Activated CD8-positive, alpha-beta memory T cell treated with anti-CD3 and anti-CD28 coated beads, Interleukin-2, amount 50 U/mL, for 4 hours (primary cell): Measurements from ENCODE around the gene ZG16B.
A peak's percentile ranks its signal among the peaks of the same experiment; 100 is the strongest.

Experiments
- DNase-seq: peaks from one replicate; pipeline ENCODE4 v3.0.0-alpha.2; 2020

Gene ZG16B

DNA sequence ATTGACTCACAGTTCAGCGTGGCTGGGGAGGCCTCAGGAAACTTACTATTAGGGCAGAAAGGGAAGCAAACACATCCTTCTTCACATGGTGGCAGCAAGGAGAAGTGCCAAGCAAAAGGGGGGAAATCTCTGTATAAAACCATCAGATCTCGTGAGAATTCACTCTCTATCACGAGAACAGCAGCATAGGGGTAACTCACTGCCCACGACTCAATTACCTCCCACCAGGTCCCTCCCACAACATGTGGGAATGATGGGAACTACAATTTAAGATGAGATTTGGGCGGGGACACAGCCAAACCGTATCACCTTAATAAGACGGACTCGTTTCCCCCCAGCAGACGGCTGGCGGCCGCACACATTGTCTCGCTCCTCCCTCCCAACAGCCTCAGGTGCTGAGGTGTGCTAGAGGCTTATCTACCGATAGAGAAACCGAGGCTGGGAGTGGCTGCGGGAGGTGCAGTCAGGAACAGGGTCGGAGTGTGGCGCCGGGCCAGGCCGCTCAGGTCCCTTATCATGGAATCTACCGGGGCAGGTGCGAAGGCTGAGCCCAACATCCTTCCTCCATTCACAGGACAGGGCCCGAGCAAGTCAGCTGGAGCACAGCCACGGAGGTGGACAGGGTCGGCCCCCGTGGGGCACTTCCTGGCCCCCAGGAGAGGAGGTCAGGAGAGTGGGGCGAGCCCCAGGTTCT lies 4.9 kb upstream of the ZG16B start:
- DNase-seq = no peak

DNA sequence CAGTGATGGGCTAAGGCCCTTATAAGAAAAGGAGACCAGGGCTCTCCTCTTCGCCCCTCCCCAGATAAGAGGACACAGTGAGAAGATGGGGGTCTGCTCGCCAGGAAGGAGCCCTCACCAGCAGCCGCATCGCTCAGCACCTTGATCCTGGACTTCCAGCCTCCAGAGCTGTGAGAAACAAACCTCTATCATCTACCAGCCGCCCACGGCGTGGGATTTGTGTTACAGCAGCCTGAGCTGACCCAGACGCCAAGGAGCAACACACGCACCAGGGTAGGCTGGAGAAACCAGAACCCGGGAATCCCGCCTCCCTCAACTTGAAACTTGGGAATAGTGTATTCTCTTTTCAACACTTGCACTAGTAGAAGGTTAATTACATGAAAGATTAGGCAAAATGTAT lies 4.2 kb upstream of the ZG16B start:
- no peak for DNase-seq

DNA sequence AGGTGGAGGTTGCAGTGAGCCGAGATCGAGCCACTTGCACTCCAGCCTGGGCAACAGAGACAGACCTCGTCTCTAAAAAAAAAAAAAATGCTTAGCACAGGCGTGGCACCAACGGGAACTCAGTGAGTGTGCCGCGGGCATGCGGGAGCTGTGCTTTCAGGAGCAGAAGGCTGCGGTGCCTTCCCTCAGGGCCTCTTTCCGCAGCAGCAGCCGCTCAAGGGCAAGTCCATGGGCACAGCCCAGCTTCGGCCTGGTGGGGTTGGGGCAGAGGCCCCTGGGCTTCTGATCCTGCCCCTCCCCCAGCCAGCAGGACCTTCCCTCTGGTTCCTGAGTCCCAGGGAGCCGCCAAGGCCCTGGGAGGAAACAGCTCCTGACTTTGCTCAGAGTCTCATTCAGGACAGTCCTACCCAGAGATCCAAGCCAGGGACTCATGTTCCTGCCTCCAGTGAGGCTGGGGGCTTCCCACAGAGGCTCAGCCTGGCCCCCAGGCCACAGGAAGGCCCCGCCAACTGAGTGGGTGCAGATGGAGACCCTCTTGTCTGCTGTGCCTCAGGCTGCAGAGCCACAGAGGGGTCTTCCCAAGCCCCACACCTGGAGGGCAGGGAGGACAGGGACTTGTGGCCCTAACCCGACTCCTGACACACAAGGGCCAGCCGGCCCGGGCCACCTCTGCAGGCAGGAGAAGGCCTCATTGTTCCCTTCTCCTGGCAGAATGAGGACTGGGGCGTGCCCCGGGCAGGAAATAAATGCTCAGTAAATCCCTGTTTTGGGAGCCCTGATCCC lies 3.3 kb upstream of the ZG16B start:
- no peak for DNase-seq

DNA sequence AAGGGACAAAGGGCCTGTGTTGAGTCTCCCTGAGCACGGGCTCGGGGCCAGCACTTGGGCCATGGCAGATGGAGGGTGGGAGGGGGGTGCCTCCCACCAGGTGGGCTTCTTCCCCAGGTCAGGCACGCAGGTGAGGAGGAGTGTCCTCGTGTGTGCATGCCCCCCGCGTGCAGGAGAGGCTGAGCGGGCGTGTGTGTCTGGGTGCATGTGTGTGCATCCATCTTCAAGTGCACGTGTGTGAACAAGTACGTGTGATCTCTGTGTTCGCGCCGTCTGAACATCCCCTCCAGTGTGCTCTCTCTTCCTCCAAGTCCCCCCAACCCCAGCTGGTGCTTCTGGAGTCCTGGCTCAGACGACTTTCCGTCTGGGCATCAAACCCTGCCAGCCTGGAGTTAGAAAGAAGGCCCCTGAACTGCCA lies 2.7 kb upstream of the ZG16B start:
- DNase-seq = no peak

DNA sequence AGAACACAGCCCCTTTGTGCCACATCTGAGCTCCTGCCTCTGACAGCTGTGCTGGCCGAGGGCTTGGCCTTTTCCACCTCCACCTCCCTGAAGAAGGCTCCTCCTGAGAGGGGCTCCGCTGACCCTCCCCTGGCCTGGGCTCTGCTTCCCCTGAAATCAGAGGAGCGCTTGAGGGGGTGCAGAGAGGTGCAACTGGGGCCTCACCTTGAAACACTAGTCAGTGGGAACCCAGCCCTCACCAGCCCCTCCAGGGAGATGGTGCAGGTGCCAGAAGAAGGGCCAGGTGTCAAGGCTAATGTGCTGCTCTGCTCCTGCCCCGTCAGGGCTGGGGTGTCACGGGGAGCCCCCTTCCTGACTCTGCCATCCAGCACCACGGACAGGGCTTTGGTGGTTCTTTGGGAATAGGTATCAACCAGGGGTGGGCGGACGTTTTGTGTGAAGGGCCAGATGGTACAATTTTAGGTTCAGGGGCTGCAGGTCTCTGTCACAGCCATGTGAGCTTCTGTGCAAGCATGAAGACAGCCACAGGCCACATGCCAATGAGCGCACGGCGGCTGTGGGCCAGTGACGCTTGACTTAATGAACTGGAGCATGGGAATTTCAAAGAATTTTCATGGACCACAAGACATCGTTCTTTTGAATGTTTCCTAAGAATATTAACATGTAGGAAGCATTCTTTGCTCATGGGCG lies 2.1 kb upstream of the ZG16B start:
- no peak for DNase-seq

DNA sequence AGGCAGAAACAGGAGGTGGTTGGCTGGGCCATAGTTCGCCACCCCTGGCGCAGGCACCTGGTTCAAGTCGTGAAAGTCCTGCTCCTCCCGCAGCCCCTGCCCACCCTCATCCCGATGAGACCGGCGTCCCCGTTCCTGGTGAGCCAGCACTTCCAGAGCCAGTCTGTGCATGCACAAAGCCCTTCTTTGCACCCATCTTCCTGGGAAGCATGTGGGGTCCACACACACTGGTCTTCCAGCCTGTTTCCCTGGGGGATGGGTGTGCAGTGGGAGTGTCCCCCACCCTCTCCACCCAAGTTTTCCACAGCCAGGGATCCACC lies 1.6 kb upstream of the ZG16B start:
- DNase-seq = no peak

DNA sequence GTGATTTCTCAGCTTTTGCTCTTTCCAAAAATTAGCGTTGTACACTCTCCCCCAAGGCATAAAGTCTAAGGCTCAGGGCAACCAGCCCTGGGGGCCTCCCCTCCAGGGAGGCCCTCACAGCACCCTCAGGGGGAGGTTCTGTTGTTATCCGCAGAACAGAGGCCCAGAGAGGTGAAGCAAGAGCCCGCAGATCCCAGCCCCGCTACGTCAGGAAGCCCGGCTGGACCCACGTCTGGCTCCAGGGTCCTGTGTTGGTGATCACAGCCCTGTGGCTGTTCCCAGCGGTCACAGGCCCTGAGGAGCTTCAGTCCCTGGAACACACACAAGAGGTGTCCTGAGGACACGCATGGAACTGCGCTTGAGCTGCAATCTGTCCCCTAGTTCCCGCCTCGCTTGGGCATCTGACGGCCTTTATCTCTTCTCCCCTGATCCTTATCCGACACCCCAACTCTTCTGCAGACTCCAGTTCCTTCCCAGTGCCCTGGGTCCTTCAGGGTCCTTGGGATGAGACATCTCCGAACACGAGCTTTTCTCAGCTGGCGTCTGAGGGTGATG lies 1.1 kb upstream of the ZG16B start:
- no peak for DNase-seq

DNA sequence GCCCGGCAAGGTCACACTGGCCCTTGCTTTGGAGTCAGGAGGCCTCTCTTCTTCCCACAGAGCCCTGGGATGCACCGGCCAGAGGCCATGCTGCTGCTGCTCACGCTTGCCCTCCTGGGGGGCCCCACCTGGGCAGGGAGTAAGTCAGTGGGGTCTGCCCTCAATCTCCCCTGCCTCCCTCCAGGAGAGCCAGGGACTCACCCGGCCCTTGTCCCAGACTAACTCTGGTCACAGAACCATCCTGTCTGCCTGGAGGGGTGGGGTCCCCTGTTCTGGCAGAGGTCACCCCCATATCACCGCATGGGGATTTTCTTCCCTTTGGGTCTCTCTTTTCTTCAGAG lies 222 bp downstream of the ZG16B start:
- no peak for DNase-seq

DNA sequence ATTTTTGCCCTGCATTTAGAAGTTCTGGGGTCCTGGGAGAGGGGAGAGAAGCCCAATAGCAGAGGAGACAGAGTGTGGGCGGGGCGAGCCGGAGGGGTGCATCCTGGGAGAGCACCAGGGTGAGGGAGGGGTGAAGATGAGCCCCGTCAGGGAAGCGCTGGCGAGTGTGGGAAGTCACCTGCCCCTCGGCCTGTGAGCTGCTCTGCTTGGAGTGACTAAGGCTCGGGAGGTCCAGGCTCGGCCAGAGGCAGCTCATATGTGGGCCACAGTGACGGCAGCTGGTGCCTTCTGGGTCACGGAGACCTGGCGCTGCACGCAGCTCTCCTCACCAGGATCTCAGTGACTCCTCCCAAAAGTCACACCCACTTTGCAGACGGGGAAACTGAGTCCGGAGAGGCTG lies 1.1 kb downstream of the ZG16B start:
- DNase-seq = no peak

DNA sequence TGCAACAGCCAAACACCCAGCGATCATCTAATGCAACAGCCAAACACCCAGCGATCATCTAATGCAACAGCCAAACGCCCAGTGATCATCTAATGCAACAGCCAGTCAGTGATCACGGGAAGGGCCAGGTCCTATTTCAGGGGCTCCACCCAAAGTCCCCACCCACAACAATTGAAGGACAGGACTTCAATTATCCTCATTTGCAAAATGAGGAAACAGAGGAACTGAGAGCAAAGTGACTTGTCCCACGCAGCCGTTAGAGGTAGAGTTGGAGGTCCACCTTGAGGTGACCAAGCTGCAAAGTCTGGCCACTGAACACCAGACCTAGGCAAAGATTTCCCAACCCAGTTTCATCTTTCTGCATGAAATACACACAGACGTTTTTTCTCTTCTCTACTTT lies 3.7 kb downstream of the ZG16B start:
- DNase-seq = no peak

DNA sequence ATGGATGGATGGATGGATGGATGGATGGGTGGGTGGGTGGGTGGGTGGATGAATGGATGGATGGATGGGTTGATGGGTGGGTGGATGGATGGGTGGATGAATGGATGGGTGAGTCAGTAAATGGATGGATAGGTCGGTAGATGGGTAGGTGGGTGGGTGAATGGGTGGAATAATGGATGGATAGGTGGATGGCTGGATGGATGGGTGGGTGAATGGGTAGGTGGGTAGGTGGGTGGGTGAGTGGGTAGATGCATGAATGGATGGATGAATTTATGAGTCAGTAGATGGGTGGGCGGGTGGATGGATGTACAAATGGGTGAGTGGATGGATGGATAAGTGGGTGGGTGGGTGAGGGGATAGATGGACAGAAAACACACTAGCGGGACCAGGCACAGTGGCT lies 4.9 kb downstream of the ZG16B start:
- DNase-seq = no peak

DNA sequence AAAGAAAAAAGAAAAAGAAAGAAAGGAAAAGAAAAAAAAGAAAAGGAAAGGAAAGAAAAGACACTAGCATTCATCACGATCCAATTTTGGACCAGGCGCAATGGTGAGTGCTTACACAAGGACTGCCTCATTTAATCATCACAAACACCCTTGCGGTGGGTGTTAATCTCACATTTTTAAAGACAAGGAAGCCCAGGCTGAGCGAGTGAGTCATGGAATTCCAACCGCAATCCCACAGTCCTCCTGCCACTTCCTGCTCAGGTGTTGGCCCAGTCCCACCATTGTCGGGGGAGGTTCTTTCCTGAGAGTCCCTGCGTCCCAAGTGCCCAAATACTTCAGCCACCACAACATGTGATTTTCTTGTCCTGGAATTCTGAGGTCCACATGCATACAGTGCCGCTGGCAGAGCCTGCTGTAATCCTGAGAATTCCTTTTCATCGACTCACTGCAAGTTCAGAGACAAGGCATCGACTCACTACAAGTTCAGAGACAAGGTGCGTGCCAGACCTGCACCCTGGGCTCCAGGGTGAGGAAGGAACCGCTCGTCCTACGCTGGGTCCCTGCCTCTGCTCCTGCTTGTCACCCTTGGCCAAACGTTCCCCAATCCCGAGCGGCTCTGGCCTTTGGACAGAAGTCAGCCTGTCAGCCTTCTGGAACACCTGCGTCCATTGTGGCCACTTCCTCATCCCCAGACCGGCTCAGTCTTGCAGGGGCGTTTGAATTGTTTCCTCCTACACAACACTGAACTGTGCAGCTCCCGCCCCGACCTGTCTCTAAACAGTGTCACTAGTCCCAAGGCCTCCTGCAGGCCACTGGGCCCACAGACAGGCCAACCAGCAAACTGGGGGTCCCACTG lies 5.8 kb downstream of the ZG16B start:
- DNase-seq = no peak

DNA sequence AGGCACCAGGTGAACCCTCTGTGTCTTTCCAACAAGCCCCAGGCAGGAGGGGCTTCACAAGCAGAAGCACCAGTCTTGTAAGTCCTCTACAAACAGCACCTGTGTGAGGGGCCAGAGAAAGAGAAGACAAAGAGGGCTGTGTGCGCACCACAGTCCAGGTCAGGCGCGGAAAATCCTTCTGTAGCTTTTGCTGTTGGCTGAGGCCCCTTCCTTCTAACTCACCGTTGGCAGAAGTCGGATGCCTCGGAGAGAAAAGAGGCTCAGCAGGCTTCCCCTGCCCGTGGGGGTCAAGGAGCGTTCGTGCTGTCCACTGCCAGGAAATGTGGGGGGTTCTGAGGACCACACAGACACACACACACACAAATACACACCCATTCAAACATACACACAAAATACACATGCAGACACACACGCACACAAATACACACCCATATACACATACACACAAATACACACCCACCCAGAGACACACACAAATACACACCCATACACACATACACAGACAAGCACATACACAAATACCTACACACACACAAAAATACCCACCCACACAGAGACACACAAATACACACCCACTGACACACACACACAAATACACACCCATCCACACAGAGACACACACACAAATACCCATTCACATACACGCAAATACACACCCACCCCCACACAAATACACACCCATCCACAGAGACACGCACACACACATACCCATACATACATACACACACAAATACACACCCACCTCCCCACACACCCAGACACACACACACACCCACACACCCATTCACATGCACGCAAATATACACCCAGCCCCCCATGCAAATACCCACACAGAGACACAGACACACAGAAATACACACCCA lies 6.8 kb downstream of the ZG16B start:
- no peak for DNase-seq

DNA sequence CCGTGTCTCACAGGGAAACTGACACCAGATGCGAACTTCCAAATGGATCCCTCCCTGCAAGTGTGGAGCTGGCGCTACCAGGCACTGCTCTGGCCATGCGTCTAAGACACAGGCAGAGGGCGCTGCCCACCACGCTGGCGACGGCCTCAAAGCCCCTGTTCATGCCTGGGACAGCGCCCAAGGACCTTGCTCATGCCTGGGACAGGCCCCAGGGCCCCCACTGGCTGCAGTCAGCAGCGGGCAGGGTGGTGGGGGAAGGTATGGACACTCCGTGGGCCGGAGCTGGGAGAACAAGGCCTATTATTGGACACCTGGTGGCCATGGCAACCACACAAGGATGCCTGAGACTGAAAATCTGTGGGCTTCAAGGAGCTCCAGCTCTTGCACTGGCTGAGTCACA lies 8.8 kb downstream of the ZG16B start:
- peak; percentile 62 for DNase-seq

DNA sequence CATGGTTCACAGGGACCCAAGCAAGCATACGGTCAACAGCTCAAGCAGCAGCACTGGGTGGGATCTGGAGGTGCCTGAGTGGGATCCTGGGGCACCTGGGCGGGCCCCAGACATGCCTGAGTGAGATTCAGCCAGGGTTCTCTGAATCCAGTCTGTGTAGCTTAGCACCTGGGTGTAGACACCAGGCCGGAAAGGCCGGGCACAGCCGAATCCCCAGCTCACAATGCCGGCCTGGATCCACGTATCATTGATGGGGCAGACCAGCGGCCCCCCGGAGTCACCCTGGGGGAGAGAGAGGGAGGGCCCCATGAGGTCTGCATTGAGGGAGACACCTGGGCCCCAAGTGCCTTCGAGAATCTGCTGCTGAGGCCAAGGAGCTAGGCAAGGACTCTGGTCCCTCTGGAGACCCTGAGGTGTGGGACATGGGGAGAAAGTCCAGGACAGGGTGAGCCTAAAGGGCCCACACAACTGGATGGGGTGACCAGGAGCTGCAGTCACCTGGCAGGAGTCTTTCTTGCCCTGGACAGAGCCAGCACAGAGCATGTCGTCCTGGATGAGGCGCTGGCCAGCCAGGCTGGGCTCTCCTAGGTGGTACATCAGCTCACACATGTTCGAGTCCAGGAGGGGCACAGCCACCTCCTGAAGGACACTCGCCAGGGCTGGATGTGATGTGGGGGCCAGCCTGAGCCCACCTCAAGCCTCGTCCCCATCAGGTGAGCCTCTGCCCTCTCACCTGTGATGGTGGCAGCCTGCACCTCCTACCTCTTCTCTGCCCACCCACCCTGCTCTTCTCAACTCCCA lies 9.7 kb downstream of the ZG16B start:
- no peak for DNase-seq

DNA sequence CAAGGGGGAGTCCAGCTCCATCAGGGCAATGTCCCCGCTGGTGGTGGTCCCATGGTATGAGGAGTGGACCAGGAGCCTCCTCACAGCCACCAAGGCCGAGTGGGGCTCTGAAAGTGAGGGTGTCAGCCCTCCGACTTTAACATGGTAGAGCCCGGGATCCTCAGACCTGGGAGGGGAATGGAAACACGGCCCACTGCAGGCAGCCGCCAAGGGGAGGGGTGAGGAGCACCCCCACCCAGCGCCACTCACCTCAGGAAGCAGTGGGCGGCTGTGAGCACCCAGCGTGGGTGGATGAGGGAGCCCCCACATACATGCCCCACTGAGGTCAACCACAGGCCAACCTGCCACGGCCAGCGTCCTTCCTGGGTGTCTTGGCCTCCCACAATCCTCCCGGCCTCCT lies 10.8 kb downstream of the ZG16B start:
- no peak for DNase-seq

DNA sequence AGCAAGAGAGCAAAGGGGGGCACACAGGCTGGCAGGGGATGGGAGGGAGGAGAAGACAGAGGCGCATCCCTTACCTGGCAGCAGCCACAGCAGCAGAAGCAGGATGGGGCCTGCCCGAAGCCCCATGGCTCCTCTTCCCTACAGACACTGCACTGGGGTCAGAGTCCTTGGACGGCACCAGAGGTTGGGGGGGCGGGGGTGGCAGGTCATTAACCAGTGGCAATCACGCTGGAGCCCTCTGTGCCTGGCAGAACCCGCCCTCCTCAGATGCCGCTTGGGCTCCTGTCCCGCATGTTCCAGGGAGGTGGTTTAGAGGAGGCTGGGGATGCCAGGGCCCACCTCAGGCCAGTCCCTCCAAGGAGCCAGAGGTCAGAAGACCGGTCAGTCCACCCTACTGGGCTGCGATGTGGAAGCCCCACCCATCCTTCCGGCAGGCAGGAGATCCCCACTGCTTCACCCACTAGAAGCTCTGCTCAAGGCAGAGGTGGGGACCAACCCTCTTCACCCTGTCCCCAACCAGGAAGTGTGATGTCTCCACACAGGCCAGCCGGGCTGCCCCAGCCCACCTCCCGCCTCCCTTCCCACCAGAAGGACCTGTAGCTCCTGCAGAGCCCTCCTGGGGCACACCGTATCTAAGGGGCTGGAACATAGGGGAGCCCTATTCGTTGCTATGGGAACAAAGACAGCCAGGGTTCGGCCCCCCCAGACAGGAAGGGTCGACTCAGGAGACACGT lies 11.7 kb downstream of the ZG16B start:
- DNase-seq = no peak

DNA sequence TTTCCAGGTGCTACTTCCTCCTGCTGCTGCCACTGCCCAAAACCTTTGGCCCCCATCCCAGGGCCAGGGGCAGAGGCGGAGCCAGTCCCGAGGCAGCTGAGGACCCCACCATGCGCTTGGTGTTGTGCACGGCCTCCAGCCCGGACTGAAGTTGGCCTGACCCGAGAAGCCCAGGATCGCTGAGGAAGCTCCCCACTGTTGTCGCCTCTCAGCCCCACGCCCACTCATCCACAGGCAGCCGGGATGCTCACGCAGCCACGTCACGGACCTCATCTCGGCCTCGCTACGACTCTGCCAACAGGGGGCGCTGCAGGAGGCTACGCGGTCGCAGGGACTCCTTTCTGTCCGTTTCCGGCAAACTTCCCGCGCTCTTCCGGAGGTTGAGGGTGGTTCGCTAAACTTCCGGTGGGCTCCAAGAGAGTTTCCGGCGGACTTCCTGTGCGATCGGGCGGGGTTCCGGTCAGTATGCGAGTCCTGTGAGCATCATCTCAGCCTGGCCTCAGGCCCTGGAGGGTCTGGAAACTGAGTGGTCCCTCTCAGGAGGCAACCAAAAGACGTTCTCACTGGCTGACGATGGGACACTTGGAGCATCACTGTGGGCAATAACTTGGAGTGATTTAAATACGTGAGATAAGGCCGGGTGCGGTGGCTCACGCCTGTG lies 12.4 kb downstream of the ZG16B start:
- peak; percentile 67 for DNase-seq

DNA sequence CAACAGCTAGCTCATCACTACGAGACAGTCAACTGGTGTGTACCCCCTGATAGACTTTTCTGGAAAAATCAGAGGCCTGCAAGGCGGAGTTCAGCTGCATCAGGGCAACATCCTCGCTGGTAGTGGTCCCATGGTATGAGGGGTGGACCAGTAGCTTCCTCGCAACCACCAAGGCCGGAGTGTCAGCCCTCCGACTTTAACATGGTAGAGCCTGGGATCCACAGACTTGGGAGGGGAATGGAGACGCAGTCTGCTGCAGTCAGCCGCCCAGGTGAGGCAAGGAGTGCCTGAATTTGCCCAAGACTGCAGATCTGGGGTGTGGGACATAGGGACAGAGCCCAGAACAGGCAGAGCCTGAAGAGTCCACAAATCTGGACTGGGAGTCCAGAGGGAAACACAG lies 13.4 kb downstream of the ZG16B start:
- no peak for DNase-seq

DNA sequence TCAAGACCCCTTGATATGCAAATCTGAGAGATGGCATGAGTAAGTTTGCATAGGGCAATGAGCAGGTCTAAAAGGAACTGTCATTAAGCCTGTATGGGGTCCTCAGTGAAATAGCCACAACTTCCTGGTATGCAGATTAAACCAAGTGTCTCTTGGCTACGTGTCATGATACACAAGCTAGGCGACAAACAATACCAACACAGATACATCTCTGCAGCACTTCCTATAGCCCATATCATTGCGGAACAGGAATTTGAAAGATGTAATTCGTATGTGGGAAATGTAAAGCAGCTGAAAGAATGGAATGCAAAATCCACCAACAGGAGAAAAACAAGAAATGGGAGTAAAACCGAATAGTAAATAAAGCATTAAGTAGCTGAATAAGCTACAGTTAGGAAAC lies 15.0 kb downstream of the ZG16B start:
- DNase-seq = no peak
